ENCODE data around the gene ISG15. TPM values are rescaled to one million over a fixed set of nuclear protein-coding genes. Genes with fewer than 3 reads are reported as not detected.
A peak's percentile ranks its signal among the peaks of the same experiment; 100 is the strongest.

The ISG15 gene
- total RNA-seq, 1 donor from 2014 or later: 22.3 TPM

GRCh38 chr1:1049318-1050165 lies 36.2 kb downstream of the ISG15 start:
- Mint-ChIP-seq H3K9me3 (peaks cover 3% of the 10 kb centered on the region), H3K27ac (ENCODE audit: unreplicated experiment) (no peak overlapping the region), H3K4me1 (peaks cover 8% of the 10 kb centered on the region), H3K4me3 (no peak overlapping the region), H3K27me3 (ENCODE audit: low read depth) (peaks cover 2% of the 10 kb centered on the region), H3K36me3 (ENCODE audit: low read depth) (peaks cover 14% of the 10 kb centered on the region)
- TF ChIP-seq, protein P1, sequence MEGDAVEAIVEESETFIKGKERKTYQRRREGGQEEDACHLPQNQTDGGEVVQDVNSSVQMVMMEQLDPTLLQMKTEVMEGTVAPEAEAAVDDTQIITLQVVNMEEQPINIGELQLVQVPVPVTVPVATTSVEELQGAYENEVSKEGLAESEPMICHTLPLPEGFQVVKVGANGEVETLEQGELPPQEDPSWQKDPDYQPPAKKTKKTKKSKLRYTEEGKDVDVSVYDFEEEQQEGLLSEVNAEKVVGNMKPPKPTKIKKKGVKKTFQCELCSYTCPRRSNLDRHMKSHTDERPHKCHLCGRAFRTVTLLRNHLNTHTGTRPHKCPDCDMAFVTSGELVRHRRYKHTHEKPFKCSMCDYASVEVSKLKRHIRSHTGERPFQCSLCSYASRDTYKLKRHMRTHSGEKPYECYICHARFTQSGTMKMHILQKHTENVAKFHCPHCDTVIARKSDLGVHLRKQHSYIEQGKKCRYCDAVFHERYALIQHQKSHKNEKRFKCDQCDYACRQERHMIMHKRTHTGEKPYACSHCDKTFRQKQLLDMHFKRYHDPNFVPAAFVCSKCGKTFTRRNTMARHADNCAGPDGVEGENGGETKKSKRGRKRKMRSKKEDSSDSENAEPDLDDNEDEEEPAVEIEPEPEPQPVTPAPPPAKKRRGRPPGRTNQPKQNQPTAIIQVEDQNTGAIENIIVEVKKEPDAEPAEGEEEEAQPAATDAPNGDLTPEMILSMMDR (conservative IDR thresholded peaks at IDR 0.05): no peak
- DNase-seq (ENCODE audit: low read depth, low spot score): no peak

GRCh38 chr1:1050577-1051052 lies 37.3 kb downstream of the ISG15 start:
- TF ChIP-seq, protein P1 (conservative IDR thresholded peaks at IDR 0.05): no peak
- Mint-ChIP-seq H3K36me3 (ENCODE audit: low read depth) (peaks cover 11% of the 10 kb centered on the region), H3K27ac (ENCODE audit: unreplicated experiment) (no peak overlapping the region), H3K4me3 (no peak overlapping the region), H3K4me1 (peaks cover 16% of the 10 kb centered on the region), H3K27me3 (ENCODE audit: low read depth) (no peaks in the 10 kb centered on the region), H3K9me3 (peaks cover 3% of the 10 kb centered on the region)
- no peak for DNase-seq (ENCODE audit: low read depth, low spot score)

DNA sequence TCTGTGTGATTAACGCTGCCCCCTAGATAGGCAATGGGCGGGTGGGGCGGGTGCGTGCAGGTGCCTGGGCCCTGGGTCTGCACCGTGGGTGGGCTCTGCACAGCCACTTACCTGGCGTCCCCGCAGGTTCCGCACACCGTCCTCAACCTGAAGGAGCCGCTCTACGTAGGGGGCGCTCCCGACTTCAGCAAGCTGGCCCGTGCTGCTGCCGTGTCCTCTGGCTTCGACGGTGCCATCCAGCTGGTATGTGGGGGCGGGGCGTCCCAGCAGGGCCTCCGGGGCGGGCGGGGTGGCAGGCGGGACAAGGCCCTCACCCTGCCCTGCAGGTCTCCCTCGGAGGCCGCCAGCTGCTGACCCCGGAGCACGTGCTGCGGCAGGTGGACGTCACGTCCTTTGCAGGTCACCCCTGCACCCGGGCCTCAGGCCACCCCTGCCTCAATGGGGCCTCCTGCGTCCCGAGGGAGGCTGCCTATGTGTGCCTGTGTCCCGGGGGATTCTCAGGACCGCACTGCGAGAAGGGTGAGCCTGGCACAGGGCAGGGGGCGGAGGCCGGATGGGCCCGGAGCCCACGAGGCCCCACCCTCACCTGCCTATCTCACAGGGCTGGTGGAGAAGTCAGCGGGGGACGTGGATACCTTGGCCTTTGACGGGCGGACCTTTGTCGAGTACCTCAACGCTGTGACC lies 38.0 kb downstream of the ISG15 start:
- Mint-ChIP-seq H3K27me3 (ENCODE audit: low read depth) (no peaks in the 10 kb centered on the region), H3K4me1 (peaks cover 21% of the 10 kb centered on the region), H3K36me3 (ENCODE audit: low read depth) (peaks cover 11% of the 10 kb centered on the region), H3K4me3 (no peak overlapping the region), H3K27ac (ENCODE audit: unreplicated experiment) (no peak overlapping the region), H3K9me3 (peaks cover 3% of the 10 kb centered on the region)
- no peak for DNase-seq (ENCODE audit: low read depth, low spot score)
- TF ChIP-seq, protein P1 (conservative IDR thresholded peaks at IDR 0.05): no peak

- H3K9me3 Mint-ChIP-seq: peaks cover 3% of the 10 kb centered on the region
- H3K27me3 Mint-ChIP-seq (ENCODE audit: low read depth): no peaks in the 10 kb centered on the region
- no peak overlapping the region for H3K27ac Mint-ChIP-seq (ENCODE audit: unreplicated experiment)
- H3K4me1 Mint-ChIP-seq: peaks cover 21% of the 10 kb centered on the region
- no peak for DNase-seq (ENCODE audit: low read depth, low spot score)
- H3K36me3 Mint-ChIP-seq (ENCODE audit: low read depth): peaks cover 11% of the 10 kb centered on the region
- H3K4me3 Mint-ChIP-seq: peak overlapping the region; percentile 2
- TF ChIP-seq, protein P1 (conservative IDR thresholded peaks at IDR 0.05): no peak
Measured at GRCh38 chr1:1052003-1052840, 38.9 kb downstream of the ISG15 start.

GRCh38 chr1:1053022-1053421 lies 39.7 kb downstream of the ISG15 start:
- Mint-ChIP-seq H3K27me3 (ENCODE audit: low read depth) (peaks cover 5% of the 10 kb centered on the region), H3K27ac (ENCODE audit: unreplicated experiment) (no peak overlapping the region), H3K4me3 (no peak overlapping the region), H3K36me3 (ENCODE audit: low read depth) (peaks cover 11% of the 10 kb centered on the region), H3K4me1 (peaks cover 26% of the 10 kb centered on the region), H3K9me3 (peaks cover 3% of the 10 kb centered on the region)
- TF ChIP-seq, protein P1 (conservative IDR thresholded peaks at IDR 0.05): no peak
- no peak for DNase-seq (ENCODE audit: low read depth, low spot score)

All from neural crest cell (in vitro differentiated cells).